Measurements from ENCODE around the gene GLI1. TPM values are rescaled to one million over a fixed set of nuclear protein-coding genes. Genes with fewer than 3 reads are reported as not detected.

Gene GLI1
- total RNA-seq, 2 experiments from 2014 or later = 4.6 to 6.5 TPM

DNA sequence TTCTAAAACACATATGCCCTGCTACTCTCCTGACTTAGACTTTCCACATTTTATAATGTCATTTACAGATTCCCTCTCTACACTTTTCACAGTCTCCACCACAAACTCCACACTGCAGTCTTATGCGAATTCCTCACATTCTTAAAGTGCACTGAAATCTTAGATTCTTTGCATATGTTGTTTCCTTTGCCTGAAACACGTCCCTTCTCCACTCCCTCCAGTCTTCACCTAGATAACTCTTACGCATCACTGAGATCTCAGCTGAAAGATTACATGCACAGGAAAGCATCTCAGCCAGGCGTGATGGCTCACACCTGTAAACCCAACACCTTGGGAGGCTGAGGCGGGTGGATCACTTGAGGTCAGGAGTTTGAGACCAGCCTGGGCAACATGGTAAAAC is 23.9 kb downstream of the GLI1 start:
- peak; percentile 49 for DNase-seq (ENCODE audit: low spot score)
- no peaks in the 10 kb centered on the region for H3K9me3 ChIP-seq (ENCODE audit: low read length)
- peaks cover 6% of the 10 kb centered on the region for H3K79me2 ChIP-seq (ENCODE audit: insufficient read depth, low read depth, low read length)
- no TSS peak for BruUV-seq (replicated peaks)
- H3K4me2 ChIP-seq (ENCODE audit: low read length) = peak overlapping the region; percentile 42
- intact Hi-C loops (cut with micrococcal nuclease; ENCODE audit: unreplicated experiment) = no loop called here
- H3K4me3 ChIP-seq (ENCODE audit: low read depth, low read length, poor library complexity, severe bottlenecking) = no peak overlapping the region
- H4K20me1 ChIP-seq (ENCODE audit: insufficient read depth, low read length) = no peaks in the 10 kb centered on the region
- peaks cover 6% of the 10 kb centered on the region; the same call in 1 of the 2 replicates for H3K36me3 ChIP-seq (ENCODE audit: insufficient read depth, low read length)
- ChIA-PET CTCF (ENCODE audit: unreplicated experiment) (no interaction called here), POLR2A (no interaction called here)
- H3K9me2 ChIP-seq (ENCODE audit: insufficient read depth, low read length) = no peaks in the 10 kb centered on the region
- TF ChIP-seq EZH2phosphoT487 (IDR thresholded peaks at IDR 0.05; ENCODE audit: borderline replicate concordance, low read depth, low read length) = no peak
- TF ChIP-seq, protein P1, sequence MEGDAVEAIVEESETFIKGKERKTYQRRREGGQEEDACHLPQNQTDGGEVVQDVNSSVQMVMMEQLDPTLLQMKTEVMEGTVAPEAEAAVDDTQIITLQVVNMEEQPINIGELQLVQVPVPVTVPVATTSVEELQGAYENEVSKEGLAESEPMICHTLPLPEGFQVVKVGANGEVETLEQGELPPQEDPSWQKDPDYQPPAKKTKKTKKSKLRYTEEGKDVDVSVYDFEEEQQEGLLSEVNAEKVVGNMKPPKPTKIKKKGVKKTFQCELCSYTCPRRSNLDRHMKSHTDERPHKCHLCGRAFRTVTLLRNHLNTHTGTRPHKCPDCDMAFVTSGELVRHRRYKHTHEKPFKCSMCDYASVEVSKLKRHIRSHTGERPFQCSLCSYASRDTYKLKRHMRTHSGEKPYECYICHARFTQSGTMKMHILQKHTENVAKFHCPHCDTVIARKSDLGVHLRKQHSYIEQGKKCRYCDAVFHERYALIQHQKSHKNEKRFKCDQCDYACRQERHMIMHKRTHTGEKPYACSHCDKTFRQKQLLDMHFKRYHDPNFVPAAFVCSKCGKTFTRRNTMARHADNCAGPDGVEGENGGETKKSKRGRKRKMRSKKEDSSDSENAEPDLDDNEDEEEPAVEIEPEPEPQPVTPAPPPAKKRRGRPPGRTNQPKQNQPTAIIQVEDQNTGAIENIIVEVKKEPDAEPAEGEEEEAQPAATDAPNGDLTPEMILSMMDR (conservative IDR thresholded peaks at IDR 0.05; ENCODE audit: low read length) = no peak
- peaks cover 48% of the 10 kb centered on the region for H3K4me1 ChIP-seq (ENCODE audit: insufficient read depth, low read length, poor library complexity, severe bottlenecking)
- H3K27ac ChIP-seq (ENCODE audit: low read depth, low read length, poor library complexity, severe bottlenecking) = peak overlapping the region; percentile 42
- 0 out of 2 replicates have a peak overlapping the region, but pooled peaks have one; percentile 21 for H2AFZ ChIP-seq (ENCODE audit: low read length)

DNA sequence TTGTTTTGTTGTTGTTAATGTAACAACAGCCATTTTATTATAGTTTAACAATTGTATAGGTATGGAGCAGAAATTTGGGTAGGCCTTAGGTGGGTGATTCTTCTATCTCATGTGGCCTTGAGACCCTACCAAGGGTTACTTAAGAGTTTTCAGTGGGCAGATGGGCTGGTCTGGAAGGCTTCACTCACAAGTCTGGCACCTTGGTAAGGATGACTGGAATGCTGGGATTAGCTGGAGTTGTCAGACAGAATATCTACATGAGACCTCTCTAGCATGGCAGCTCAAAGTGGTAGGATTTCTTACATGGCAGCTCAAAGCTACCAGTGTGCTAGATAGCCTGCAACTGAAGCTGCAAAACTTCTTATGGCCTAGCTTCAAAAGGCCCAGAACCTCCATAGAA is 26.1 kb downstream of the GLI1 start:
- ChIA-PET CTCF (ENCODE audit: unreplicated experiment) (no interaction called here), POLR2A (interaction anchor here (0.7 to 1.1 kb wide), 3 partner anchors 8 to 34 kb away, joined by 3 to 5 read pairs (median 3); no protein-coding TSS in a partner anchor)
- H3K9me2 ChIP-seq (ENCODE audit: insufficient read depth, low read length) = no peaks in the 10 kb centered on the region
- no peak overlapping the region for H2AFZ ChIP-seq (ENCODE audit: low read length)
- H3K4me2 ChIP-seq (ENCODE audit: low read length) = no peak overlapping the region
- intact Hi-C loops (cut with micrococcal nuclease; ENCODE audit: unreplicated experiment) = no loop called here
- peaks cover 28% of the 10 kb centered on the region for H3K36me3 ChIP-seq (ENCODE audit: insufficient read depth, low read length)
- TF ChIP-seq EZH2phosphoT487 (IDR thresholded peaks at IDR 0.05; ENCODE audit: borderline replicate concordance, low read depth, low read length) = no peak
- TF ChIP-seq, protein P1 (conservative IDR thresholded peaks at IDR 0.05; ENCODE audit: low read length) = no peak
- H3K4me1 ChIP-seq (ENCODE audit: insufficient read depth, low read length, poor library complexity, severe bottlenecking) = peaks cover 33% of the 10 kb centered on the region
- H3K79me2 ChIP-seq (ENCODE audit: insufficient read depth, low read depth, low read length) = peaks cover 29% of the 10 kb centered on the region
- no peaks in the 10 kb centered on the region for H3K9me3 ChIP-seq (ENCODE audit: low read length)
- H4K20me1 ChIP-seq (ENCODE audit: insufficient read depth, low read length) = no peaks in the 10 kb centered on the region; the same call in 1 of the 2 replicates
- TSS peak; percentile 64 for BruUV-seq (replicated peaks)
- no peak for DNase-seq (ENCODE audit: low spot score)
- no peak overlapping the region for H3K4me3 ChIP-seq (ENCODE audit: low read depth, low read length, poor library complexity, severe bottlenecking)
- no peak overlapping the region for H3K27ac ChIP-seq (ENCODE audit: low read depth, low read length, poor library complexity, severe bottlenecking)

DNA sequence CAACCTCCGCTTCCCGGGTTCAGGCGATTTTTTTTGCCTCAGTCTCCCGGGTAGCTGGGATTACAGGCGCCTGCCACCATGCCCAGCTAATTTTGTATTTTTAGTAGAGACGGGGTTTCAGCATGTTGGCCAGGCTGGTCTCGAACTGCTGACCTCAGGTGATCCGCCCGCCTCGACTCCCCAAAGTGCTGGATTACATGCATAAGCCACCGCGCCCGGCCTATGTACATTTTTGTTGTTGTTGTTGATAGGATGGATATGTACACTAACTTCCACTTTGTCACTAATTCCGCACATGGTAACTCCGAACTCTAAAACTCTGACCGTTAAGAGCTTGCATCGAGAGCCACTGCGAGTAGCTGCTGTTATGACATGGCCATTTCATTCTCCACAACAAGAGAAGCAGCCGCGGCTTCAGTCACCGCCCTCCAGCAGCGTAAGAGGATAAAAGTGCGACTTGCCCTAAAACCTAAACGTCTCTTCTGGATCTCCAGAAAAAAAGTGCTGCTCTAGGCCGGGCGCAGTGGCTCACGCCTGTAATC is 27.5 kb downstream of the GLI1 start:
- no peaks in the 10 kb centered on the region; the same call in 1 of the 2 replicates for H4K20me1 ChIP-seq (ENCODE audit: insufficient read depth, low read length)
- TF ChIP-seq EZH2phosphoT487 (IDR thresholded peaks at IDR 0.05; ENCODE audit: borderline replicate concordance, low read depth, low read length) = no peak
- TF ChIP-seq, protein P1 (conservative IDR thresholded peaks at IDR 0.05; ENCODE audit: low read length) = no peak
- BruUV-seq (replicated peaks) = no TSS peak
- peaks cover 42% of the 10 kb centered on the region for H3K36me3 ChIP-seq (ENCODE audit: insufficient read depth, low read length)
- peak overlapping the region; percentile 37; the same call in 1 of the 2 replicates for H2AFZ ChIP-seq (ENCODE audit: low read length)
- DNase-seq (ENCODE audit: low spot score) = no peak
- H3K4me1 ChIP-seq (ENCODE audit: insufficient read depth, low read length, poor library complexity, severe bottlenecking) = peaks cover 29% of the 10 kb centered on the region
- H3K79me2 ChIP-seq (ENCODE audit: insufficient read depth, low read depth, low read length) = peaks cover 37% of the 10 kb centered on the region
- H3K9me3 ChIP-seq (ENCODE audit: low read length) = no peaks in the 10 kb centered on the region
- no peak overlapping the region for H3K4me3 ChIP-seq (ENCODE audit: low read depth, low read length, poor library complexity, severe bottlenecking)
- intact Hi-C loops (cut with micrococcal nuclease; ENCODE audit: unreplicated experiment) = loop anchor here (1.0 kb wide), 1 partner anchor 33 kb away; the partner anchor contains the start of gene DDIT3
- CTCF ChIA-PET (ENCODE audit: unreplicated experiment) = interaction anchor here (0.9 kb wide), 1 partner anchor 10 kb away, joined by 3 read pairs; no protein-coding TSS in a partner anchor
- H3K27ac ChIP-seq (ENCODE audit: low read depth, low read length, poor library complexity, severe bottlenecking) = no peak overlapping the region
- peak overlapping the region; percentile 22; the same call in 1 of the 2 replicates for H3K4me2 ChIP-seq (ENCODE audit: low read length)
- H3K9me2 ChIP-seq (ENCODE audit: insufficient read depth, low read length) = no peaks in the 10 kb centered on the region
- POLR2A ChIA-PET = interaction anchor here (0.6 to 1.0 kb wide), 3 partner anchors 10 to 214 kb away, joined by 3 to 8 read pairs (median 4); no protein-coding TSS in a partner anchor
